ENCODE data around the gene CYP4F11.
"Not testable (repeated sequence)": the region's sequence is repeated elsewhere in the genome, so short reads cannot be mapped to it uniquely, and the experiment has no call there.

The CYP4F11 gene

DNA sequence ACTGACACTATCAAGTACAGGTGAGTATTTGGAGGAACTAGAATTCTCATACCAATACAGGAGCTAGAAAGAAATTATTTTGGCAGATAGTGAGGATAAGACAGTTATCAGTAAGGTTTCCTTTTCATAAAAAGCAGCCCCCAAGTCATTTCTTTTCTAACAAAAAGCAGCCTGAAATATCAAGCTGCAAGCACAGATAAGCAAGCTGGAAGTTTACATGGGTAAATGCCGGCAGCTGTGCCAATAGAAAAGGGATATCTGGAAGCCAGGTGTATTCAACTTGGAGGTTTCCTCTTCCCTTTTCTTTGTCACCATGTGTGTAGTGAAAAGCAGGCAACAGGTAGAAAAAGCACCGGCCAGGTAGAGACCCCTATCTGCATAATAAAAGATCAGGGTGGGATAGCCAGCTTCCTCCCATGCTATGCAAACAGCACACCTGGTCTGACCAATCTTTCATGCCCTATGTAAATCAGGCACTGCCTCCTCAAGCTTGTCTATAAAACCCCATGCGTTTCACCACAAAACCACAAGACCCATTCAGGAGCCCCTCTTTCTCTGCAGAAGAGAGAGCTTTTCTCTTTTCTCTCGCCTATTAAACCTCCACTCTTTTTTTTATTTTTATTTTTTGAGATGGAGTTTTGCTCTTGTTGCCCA is 59.4 kb downstream of the CYP4F11 start:
- DNase-seq (ENCODE audit: low read depth in 3 of 3), result no peak

DNA sequence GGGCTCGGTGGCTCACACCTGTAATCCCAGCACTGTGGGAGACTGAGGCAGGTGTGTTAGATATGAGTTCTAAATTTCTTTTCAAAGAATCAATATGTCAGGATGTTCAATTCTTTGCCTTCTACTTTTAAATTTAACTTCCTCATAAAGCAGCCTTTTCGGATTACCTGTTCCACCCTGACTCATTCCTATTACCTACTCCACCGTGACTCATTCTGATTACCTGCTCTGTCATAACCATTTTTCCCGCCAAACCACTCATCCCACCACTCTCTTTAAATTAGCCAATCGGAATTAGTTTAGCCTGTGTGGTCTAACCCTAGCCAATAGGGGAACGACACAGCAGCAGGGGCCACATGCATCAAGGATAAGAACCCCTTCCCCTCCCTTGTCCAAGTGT is 60.6 kb downstream of the CYP4F11 start:
- not testable (repeated sequence) for DNase-seq (ENCODE audit: low read depth in 3 of 3)

DNA sequence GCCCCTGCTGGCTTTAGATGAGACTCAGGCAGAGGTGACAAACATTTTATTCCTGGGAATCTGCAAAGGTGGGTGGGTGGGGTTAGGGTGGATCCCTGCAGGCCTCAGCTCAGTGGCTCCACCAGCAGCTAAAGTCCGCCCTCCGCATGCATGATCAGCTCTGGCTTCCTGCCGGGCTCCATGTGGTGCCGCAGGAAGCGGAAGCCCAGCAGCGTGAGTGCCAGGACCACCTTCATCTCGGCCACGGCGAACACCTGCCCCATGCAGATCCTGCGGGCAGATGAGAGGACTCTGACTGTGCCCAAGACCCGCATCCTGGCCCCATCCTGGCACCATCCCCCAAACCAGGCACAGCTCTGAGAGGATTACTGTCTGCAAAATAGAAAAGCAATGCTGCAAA is 62.8 kb downstream of the CYP4F11 start:
- DNase-seq (ENCODE audit: low read depth in 3 of 3), result peak in 1 of 3 experiments; percentile 7

DNA sequence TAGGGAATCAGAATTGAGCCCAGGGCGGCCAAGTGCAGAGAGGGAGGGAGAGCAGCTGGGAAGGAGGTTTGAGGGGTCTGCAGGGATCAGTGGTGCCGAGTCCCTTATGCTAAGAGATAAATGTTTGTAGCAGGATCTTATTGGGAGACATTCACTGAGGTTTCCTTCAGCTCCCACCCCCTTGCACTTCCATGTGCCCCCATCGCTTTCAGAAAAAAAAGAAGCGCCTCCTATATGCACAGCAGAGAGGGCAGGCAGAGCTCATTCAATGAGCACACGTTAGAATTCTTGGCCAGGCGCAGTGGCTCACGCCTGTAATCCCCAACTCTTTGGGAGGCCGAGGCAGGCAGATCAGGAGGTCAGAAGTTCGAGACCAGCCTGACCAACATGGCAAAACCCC is 64.5 kb downstream of the CYP4F11 start:
- no peak for DNase-seq (ENCODE audit: low read depth in 3 of 3)

DNA sequence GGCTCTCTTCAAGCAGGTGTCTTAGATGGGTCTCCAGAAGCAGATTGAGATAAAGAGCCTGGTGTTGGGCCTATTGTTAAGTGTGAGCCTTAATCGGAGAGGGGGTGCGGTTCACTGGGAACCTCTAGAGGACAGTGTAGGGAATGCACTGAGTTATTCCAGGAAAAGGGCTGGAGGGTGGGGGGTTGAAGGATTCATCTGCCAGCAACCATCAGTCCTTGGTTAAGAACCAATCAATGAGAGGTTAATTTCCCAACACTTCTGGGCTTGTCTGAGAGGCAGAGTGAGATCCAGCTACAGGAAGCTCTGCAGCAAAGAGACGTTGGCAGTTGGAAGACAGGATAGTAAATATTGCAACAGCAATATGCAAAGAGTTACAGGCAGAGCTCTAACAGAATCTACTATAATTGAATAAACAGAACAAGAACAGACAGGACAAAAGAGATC is 65.2 kb downstream of the CYP4F11 start:
- peak; percentile 6 to 17 (median 14) for DNase-seq (ENCODE audit: low read depth in 3 of 3)

DNA sequence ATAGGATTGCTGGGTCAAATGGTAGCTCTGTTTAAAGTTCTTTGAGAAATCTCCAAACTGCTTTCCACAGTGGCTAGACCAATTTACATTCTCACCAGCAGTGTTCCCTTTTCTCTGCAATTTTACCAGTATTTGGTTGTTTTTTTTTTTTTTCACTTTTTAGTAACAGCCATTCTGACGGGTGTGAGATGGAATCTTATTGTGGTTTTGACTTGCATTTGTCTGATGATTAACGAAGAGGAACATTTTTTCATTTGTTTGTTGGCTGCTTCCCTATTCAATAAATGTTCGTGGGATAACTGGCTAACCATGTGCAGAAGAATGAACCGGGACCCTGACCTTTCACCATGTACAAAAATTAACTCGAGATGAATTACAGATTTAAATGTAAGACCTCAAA is 67.7 kb downstream of the CYP4F11 start:
- no peak for DNase-seq (ENCODE audit: low read depth in 3 of 3)

DNA sequence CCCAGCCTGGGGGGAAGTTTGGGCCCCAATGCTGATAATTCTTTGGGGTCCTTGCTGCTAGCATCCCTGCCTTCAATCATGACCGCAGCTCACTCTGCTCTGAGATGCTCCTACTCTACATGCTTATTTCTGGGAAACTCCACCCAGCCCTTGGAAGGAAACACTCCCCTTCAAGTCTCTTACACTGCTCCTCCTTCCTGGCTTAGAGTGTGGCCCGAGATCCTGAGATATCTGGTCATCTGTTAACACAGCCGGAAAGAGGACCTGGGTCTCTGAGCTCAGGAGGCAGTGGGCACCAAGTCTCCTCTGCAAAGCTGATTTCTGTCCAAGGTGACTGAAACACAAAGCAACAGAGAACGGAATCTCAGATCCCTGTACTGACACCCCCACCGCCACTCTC is 69.5 kb downstream of the CYP4F11 start:
- no peak for DNase-seq (ENCODE audit: low read depth in 3 of 3)

DNA sequence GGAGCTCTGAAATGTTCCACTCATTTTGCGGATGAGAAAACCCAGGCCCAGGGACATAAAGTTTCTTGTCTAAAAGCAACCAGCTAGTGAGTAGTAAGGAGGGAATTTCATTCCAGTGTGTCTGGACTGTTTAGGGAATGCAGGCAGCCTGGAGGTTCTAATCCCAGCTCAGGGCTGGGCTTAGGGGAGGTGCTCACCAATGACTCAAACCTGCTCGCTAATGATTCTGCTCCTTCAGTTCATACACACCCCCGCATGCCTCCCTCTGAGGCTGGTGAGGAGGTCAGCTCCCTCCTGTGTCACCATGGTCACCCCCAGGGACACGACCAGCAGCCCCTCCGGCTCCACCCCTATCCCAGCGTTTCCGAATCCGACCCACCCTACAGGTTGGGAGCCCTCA is 71.1 kb downstream of the CYP4F11 start:
- DNase-seq (ENCODE audit: low read depth in 3 of 3), result no peak

DNA sequence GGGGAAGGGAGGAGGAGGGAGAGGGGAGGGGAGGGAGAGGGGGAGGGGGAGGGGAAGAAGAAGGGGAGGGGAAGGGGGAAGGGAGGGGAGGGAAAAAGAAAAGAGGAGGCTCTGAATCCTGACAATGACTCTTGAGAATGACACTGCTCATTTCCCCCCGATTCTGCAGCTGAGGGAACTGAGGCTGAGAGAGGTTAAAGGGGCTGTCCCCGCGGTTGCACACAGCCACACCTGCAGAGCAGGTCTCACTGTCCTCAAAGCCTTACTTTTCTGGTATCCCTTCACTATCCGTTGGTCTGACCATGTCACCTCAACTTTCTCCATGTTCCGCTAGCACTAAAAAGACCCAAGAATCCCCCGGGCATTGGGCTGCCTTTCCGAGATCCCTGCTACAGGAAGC is 71.9 kb downstream of the CYP4F11 start:
- no peak for DNase-seq (ENCODE audit: low read depth in 3 of 3)
